SK-N-SH (cell line): Measurements from ENCODE around the gene PLA2G2D. TPM values are rescaled to one million over a fixed set of nuclear protein-coding genes. Genes with fewer than 3 reads are reported as not detected.

ENCODE experiments used
- CTCF ChIA-PET: fragments of 300-600, 350-600 bp; formaldehyde crosslinking; extraction: SDS; loops from one replicate; lab custom pipeline; 2021; lab: Yijun Ruan, JAX
- POLR2A ChIA-PET: fragments of 350-600 bp; sonication (Branson Sonifier 250); formaldehyde crosslinking; extraction: SDS; loops from one replicate; lab custom pipeline; 2020; ENCODE audit warnings: antibody characterized with exemption, inconsistent platforms; lab: Yijun Ruan, JAX
- DNase-seq: peaks from one replicate; pipeline ENCODE4 v3.0.0; 2012
- H2AFZ ChIP-seq: fragments of 200-600 bp; sonication (generic); 2 replicates; pipeline ENCODE4 v1.8.1; 2016; ENCODE audit warnings: antibody characterized with exemption, mild to moderate bottlenecking, low read depth
- H3F3A ChIP-seq: fragments of 200-600 bp; sonication (generic); replicated peaks from 2 replicates; pipeline ENCODE3; 2016; ENCODE audit warnings: antibody characterized with exemption, mild to moderate bottlenecking; ENCODE audit not compliant: insufficient read depth
- H3K27ac ChIP-seq, 2 experiments: fragments of 200-500 bp in 1 of 2; fragments of 200-600 bp in 1 of 2; sonication (Bioruptor generic) in 1 of 2; sonication (generic), shearing (Covaris generic) in 1 of 2; 2 replicates each; pipeline versions ENCODE4 v1.5.1 to v1.6.1; 2014 to 2016; ENCODE audit warnings: low read depth in 2 of 2, inconsistent platforms in 1 of 2, low read length in 1 of 2, mild to moderate bottlenecking in 1 of 2, mixed read lengths in 1 of 2
- H3K27me3 ChIP-seq: fragments of 200-600 bp; sonication (generic), shearing (Covaris generic); 2 replicates; pipeline ENCODE4 v1.6.1; 2016; ENCODE audit warnings: mixed run types; ENCODE audit not compliant: insufficient read depth
- H3K36me3 ChIP-seq, 2 experiments: fragments of 200-500 bp in 1 of 2; fragments of 200-600 bp in 1 of 2; sonication (Bioruptor generic) in 1 of 2; sonication (generic) in 1 of 2; replicated peaks in 1 of 2; 2 replicates each; pipeline versions ENCODE3 to v1.5.1; 2014 to 2016; ENCODE audit warnings: low read length in 1 of 2, mild to moderate bottlenecking in 1 of 2; ENCODE audit not compliant: insufficient read depth in 2 of 2, control insufficient read depth in 1 of 2
- H3K4me1 ChIP-seq, 2 experiments: fragments of 200-500 bp in 1 of 2; fragments of 200-600 bp in 1 of 2; sonication (Bioruptor generic) in 1 of 2; sonication (generic), shearing (Covaris generic) in 1 of 2; 2 replicates each; pipeline versions ENCODE4 v1.5.1 to v1.6.1; 2014 to 2016; ENCODE audit warnings: low read depth in 1 of 2, low read length in 1 of 2, mixed run types in 1 of 2; ENCODE audit not compliant: insufficient read depth in 2 of 2, control insufficient read depth in 1 of 2
- H3K4me2 ChIP-seq: fragments of 200-600 bp; sonication (generic), shearing (Covaris generic); 2 replicates; pipeline ENCODE4 v1.6.1; 2017; ENCODE audit warnings: mixed run types
- H3K4me3 ChIP-seq, 2 experiments: fragments of 200-500 bp in 1 of 2; fragments of 200-600 bp in 1 of 2; sonication (Bioruptor generic) in 1 of 2; sonication (generic), shearing (Covaris generic) in 1 of 2; 2 replicates each; pipeline versions ENCODE4 v1.5.1 to v1.8.1; 2014 to 2016; ENCODE audit warnings: low read depth in 2 of 2, inconsistent platforms in 1 of 2, low read length in 1 of 2, mild to moderate bottlenecking in 1 of 2, mixed read lengths in 1 of 2, moderate library complexity in 1 of 2
- H3K79me2 ChIP-seq: fragments of 200-600 bp; sonication (generic); 2 replicates; pipeline ENCODE4 v1.8.1; 2017; ENCODE audit warnings: mild to moderate bottlenecking; ENCODE audit not compliant: insufficient read depth
- H3K9ac ChIP-seq: fragments of 200-600 bp; sonication (generic); 2 replicates; pipeline ENCODE4 v1.6.1; 2017; ENCODE audit warnings: mixed run types
- H3K9me2 ChIP-seq: fragments of 200-600 bp; sonication (generic); 2 replicates; pipeline ENCODE4 v1.6.1; 2017; ENCODE audit warnings: mixed run types
- H3K9me3 ChIP-seq: fragments of 200-600 bp; sonication (generic); 2 replicates; pipeline ENCODE4 v1.6.1; 2017; ENCODE audit warnings: mixed run types, mild to moderate bottlenecking, moderate library complexity
- H4K20me1 ChIP-seq: fragments of 200-600 bp; sonication (generic); 2 replicates; pipeline ENCODE4 v1.6.1; 2017; ENCODE audit warnings: mild to moderate bottlenecking, mixed run types; ENCODE audit not compliant: insufficient read depth
- EZH2phosphoT487 ChIP-seq: fragments of 200-600 bp; sonication (generic); IDR thresholded peaks from 2 replicates; pipeline ENCODE4 v1.6.1; 2017; ENCODE audit warnings: low read depth, mixed run types, mild to moderate bottlenecking, antibody characterized with exemption, moderate library complexity, borderline replicate concordance
- FOXJ3 ChIP-seq: sonication (generic); formaldehyde crosslinking; IDR thresholded peaks from 2 replicates; pipeline ENCODE4 v1.5.1; 2020; ENCODE audit warnings: mild to moderate bottlenecking, missing genetic modification reagents
- FOXM1 ChIP-seq: IDR thresholded peaks from 2 replicates; pipeline ENCODE4 v1.4.0; 2012; ENCODE audit warnings: low read depth, mild to moderate bottlenecking
- IRF3 ChIP-seq: fragments of 150-350 bp; IDR thresholded peaks from 2 replicates; pipeline ENCODE4 v1.6.1; 2016; ENCODE audit warnings: mild to moderate bottlenecking, low read depth, low read length
- JUND ChIP-seq: IDR thresholded peaks from 2 replicates; pipeline ENCODE4 v1.4.0; 2012
- POLR2AphosphoS5 ChIP-seq: IDR thresholded peaks from 2 replicates; pipeline ENCODE4 v1.6.1; 2012; ENCODE audit warnings: low read depth, low read length
- RAD21 ChIP-seq: IDR thresholded peaks from 2 replicates; pipeline ENCODE4 v1.6.1; 2012; ENCODE audit warnings: mild to moderate bottlenecking, low read length
- RXRA ChIP-seq: IDR thresholded peaks from 2 replicates; pipeline ENCODE4 v1.4.0; 2012; ENCODE audit warnings: low read depth, mild to moderate bottlenecking, borderline replicate concordance
- TCF12 ChIP-seq: IDR thresholded peaks from 2 replicates; pipeline ENCODE4 v1.4.0; 2012
- WGBS: methylation state at CpG from one replicate; pipeline ENCODE4 v1.1.6; 2017; ENCODE audit warnings: low lambda C conversion rate; 5-methylcytosine and 5-hydroxymethylcytosine counted together
- polyA plus RNA-seq, 3 experiments: library from polyadenylated mRNA; depleted of rRNA; stranded (reverse); fragments of >200 nt; gene quantifications; 2 replicates each; pipeline ENCODE4 v1.2.3, GENCODE V29; 2012
- TF ChIP-seq, protein P1 (sequence below): IDR thresholded peaks from 2 replicates; pipeline ENCODE4 v1.4.0; 2012; ENCODE audit warnings: low read depth, borderline replicate concordance
- TF ChIP-seq, protein P2 (sequence below): IDR thresholded peaks from 2 replicates; pipeline ENCODE4 v1.4.0; 2012; ENCODE audit warnings: low read depth

The PLA2G2D gene
- polyA plus RNA-seq, 1 of the 3 experiments (the other 2 are of a cell fraction) = not detected

DNA sequence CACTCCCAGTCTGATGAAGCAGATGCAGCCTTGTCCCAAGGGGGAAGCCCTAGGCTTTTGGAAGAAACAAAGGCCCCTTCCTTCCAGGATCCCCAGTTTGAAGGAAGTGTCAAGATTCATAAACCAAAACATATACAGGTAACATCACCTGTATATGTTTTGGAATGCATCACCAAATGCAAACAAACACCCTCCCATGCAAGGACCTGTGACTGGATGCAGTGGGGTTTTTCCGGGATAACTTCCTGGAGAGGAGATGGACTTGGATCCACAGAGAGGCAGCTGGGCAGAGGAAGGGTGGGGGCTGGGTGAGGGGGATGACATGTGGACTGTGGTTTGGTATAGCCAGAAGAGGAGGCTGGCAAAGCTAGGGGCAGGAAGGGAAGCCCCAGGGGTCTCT is 18.3 kb upstream of the PLA2G2D start:
- Histone ChIP-seq H3K4me1 (no peaks in the 10 kb centered on the region), H3K27me3 (no peaks in the 10 kb centered on the region), H3K79me2 (no peaks in the 10 kb centered on the region), H3K4me3 (no peak overlapping the region), H2AFZ (no peak overlapping the region), H3K9me3 (no peaks in the 10 kb centered on the region), H3K36me3 (no peaks in the 10 kb centered on the region), H3K27ac (no peak overlapping the region), H4K20me1 (no peaks in the 10 kb centered on the region), H3K9ac (no peak overlapping the region), H3F3A (no peaks in the 10 kb centered on the region), H3K9me2 (no peaks in the 10 kb centered on the region), H3K4me2 (no peak overlapping the region)
- ChIA-PET CTCF (interaction anchor here (1.1 kb wide), 1 partner anchor 14 kb away, joined by 3 read pairs; no protein-coding TSS in a partner anchor), POLR2A (no interaction called here)
- WGBS = 100% methylated on average over 1 of the region's 1 CpG
- DNase-seq = no peak
- TF ChIP-seq, protein P1, sequence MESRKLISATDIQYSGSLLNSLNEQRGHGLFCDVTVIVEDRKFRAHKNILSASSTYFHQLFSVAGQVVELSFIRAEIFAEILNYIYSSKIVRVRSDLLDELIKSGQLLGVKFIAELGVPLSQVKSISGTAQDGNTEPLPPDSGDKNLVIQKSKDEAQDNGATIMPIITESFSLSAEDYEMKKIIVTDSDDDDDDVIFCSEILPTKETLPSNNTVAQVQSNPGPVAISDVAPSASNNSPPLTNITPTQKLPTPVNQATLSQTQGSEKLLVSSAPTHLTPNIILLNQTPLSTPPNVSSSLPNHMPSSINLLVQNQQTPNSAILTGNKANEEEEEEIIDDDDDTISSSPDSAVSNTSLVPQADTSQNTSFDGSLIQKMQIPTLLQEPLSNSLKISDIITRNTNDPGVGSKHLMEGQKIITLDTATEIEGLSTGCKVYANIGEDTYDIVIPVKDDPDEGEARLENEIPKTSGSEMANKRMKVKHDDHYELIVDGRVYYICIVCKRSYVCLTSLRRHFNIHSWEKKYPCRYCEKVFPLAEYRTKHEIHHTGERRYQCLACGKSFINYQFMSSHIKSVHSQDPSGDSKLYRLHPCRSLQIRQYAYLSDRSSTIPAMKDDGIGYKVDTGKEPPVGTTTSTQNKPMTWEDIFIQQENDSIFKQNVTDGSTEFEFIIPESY = no peak
- no peak for TF ChIP-seq FOXJ3
- TF ChIP-seq, all 33 proteins: peak for 0

DNA sequence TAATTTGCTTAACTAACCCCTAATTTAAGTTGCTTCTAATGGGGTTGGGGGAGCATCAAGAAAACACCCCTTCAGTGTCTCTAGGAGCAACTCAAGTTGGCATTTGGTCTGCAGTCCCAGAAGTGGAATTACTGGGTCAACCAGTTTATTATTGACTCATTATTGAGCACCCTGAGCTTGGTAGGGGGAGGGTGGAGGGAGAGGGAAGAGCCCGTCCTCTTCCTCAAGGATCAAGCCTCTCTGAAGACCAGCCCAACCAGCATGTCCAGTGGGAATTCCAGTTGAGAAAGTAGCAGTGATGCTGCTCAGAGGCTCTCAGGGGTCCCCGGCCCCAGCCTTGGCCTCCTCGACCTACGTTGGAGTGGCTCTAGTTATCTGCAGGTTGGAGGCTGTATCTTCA is 17.7 kb upstream of the PLA2G2D start:
- Histone ChIP-seq H3K9me2 (no peaks in the 10 kb centered on the region), H3F3A (no peaks in the 10 kb centered on the region), H3K27ac (no peak overlapping the region), H3K4me3 (no peak overlapping the region), H3K36me3 (no peaks in the 10 kb centered on the region), H2AFZ (no peak overlapping the region), H3K27me3 (no peaks in the 10 kb centered on the region), H4K20me1 (no peaks in the 10 kb centered on the region), H3K4me1 (no peaks in the 10 kb centered on the region), H3K9me3 (no peaks in the 10 kb centered on the region), H3K4me2 (no peak overlapping the region), H3K9ac (no peak overlapping the region), H3K79me2 (no peaks in the 10 kb centered on the region)
- WGBS = 67% methylated on average over 2 of the region's 4 CpGs
- ChIA-PET CTCF (interaction anchor here (1.1 kb wide), 1 partner anchor 15 kb away, joined by 3 read pairs; no protein-coding TSS in a partner anchor), POLR2A (no interaction called here)
- no peak for TF ChIP-seq FOXM1
- TF ChIP-seq TCF12 = no peak
- no peak for TF ChIP-seq IRF3
- TF ChIP-seq POLR2AphosphoS5 = no peak
- no peak for DNase-seq

- Histone ChIP-seq H2AFZ (no peak overlapping the region), H3K4me1 (no peaks in the 10 kb centered on the region), H3K9me3 (no peaks in the 10 kb centered on the region), H3K27ac (no peak overlapping the region), H3K36me3 (no peaks in the 10 kb centered on the region), H3K27me3 (no peaks in the 10 kb centered on the region), H3K9me2 (no peaks in the 10 kb centered on the region), H3K79me2 (no peaks in the 10 kb centered on the region), H3K4me3 (no peak overlapping the region), H3K4me2 (no peak overlapping the region), H3K9ac (no peak overlapping the region), H4K20me1 (no peaks in the 10 kb centered on the region), H3F3A (no peaks in the 10 kb centered on the region)
- 78% methylated on average over 3 of the region's 3 CpGs for WGBS
- ChIA-PET CTCF (interaction anchor here (1.0 to 1.1 kb wide), 3 partner anchors 16 to 162 kb away, joined by 3 read pairs; no protein-coding TSS in a partner anchor), POLR2A (no interaction called here)
- TF ChIP-seq, protein P1 = no peak
- TF ChIP-seq RXRA (no peak), FOXM1 (no peak), RAD21 (no peak), JUND (no peak), EZH2phosphoT487 (no peak), TCF12 (no peak)
- TF ChIP-seq, protein P2, sequence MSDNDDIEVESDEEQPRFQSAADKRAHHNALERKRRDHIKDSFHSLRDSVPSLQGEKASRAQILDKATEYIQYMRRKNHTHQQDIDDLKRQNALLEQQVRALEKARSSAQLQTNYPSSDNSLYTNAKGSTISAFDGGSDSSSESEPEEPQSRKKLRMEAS = no peak
- DNase-seq = no peak
Observed at GRCh38 chr1:20136249-20136648, 16.9 kb upstream of the PLA2G2D start.
